Measurements from ENCODE around the gene SMYD3.

Gene SMYD3

DNA sequence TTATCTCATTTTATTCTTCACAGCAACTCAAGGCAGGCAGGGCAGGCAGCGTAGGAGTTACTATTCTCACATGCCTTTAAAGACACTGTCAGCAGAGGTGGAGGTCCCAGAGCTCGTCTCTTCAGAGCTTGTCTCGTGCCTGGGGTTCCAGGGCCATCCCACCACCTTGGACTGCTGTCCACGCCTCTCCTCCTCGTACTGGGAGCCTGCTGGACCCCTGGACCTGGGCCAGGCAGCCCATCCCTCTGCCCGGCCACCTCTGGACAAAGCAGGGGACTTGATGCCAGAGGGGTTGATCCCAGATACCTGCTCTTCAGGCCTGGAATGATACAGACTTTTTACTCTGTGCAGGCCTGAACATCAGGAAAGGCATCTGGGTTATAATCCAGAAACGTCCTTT, 805.4 kb downstream of the SMYD3 start:
- Histone ChIP-seq H3K4me1 (ENCODE audit: insufficient read depth, insufficient read length) (no peaks in the 10 kb centered on the region), H3K4me3 (ENCODE audit: insufficient read length, low read depth) (no peak overlapping the region), H3K36me3 (ENCODE audit: insufficient read depth, insufficient read length, low read length) (no peaks in the 10 kb centered on the region), H3K9ac (ENCODE audit: insufficient read length, low read depth) (no peak overlapping the region), H3K27me3 (ENCODE audit: insufficient read depth, insufficient read length) (no peaks in the 10 kb centered on the region), H3K9me3 (ENCODE audit: insufficient read depth, low read length) (no peaks in the 10 kb centered on the region)
- TF ChIP-seq YY1 (IDR thresholded peaks at IDR 0.05; ENCODE audit: insufficient read depth, insufficient read length), result no peak
- no peak for TF ChIP-seq SUZ12 (IDR thresholded peaks at IDR 0.05; ENCODE audit: extremely low read depth, insufficient read depth, insufficient read length)
- no peak for TF ChIP-seq ZNF274 (IDR thresholded peaks at IDR 0.05; ENCODE audit: low read depth, low read length)
- no peak for DNase-seq (ENCODE audit: low read depth, low spot score)

DNA sequence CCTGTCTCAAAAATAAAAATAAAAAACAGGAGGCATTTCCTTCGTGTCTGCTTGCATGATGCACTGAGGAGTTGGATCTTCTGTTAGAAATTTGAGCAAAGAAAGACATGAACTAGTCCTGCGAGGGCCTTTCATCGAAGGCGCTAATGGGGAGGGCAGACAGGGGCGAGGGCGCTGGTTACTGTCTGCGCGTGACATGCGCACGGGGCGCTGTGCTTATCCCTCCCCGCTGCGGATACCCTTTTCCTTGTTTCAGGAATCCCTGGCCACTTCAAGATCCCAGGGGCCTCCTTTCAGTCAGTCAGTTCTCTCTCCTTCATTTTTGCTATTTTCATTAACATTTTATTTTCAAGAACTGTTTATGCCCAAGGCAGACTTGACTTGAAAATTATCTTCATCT, 806.4 kb downstream of the SMYD3 start:
- no peak for DNase-seq (ENCODE audit: low read depth, low spot score)
- no peak overlapping the region for H3K9ac ChIP-seq (ENCODE audit: insufficient read length, low read depth)
- no peaks in the 10 kb centered on the region for H3K27me3 ChIP-seq (ENCODE audit: insufficient read depth, insufficient read length)
- H3K4me3 ChIP-seq (ENCODE audit: insufficient read length, low read depth), result no peak overlapping the region
- H3K9me3 ChIP-seq (ENCODE audit: insufficient read depth, low read length), result no peaks in the 10 kb centered on the region
- no peaks in the 10 kb centered on the region for H3K4me1 ChIP-seq (ENCODE audit: insufficient read depth, insufficient read length)
- TF ChIP-seq YY1 (IDR thresholded peaks at IDR 0.05; ENCODE audit: insufficient read depth, insufficient read length) (no peak), ZNF274 (IDR thresholded peaks at IDR 0.05; ENCODE audit: low read depth, low read length) (no peak), SUZ12 (IDR thresholded peaks at IDR 0.05; ENCODE audit: extremely low read depth, insufficient read depth, insufficient read length) (no peak)
- H3K36me3 ChIP-seq (ENCODE audit: insufficient read depth, insufficient read length, low read length), result no peaks in the 10 kb centered on the region
